Lower leg skin (tissue), 3 donors: Measurements from ENCODE around the gene ZNF768.

Source experiments
- CTCF ChIP-seq, 3 donors: fragments of 450-650 bp; IDR thresholded peaks; one replicate each; pipeline ENCODE4 v1.5.1; 2016; ENCODE audit warnings: antibody characterized with exemption in 3 of 3, mild to moderate bottlenecking in 3 of 3, moderate library complexity in 2 of 3
- POLR2A ChIP-seq, 2 donors: fragments of 450-650 bp; IDR thresholded peaks; one replicate each; pipeline ENCODE4 v1.6.1; 2016 to 2017; ENCODE audit warnings: antibody characterized with exemption in 2 of 2, mild to moderate bottlenecking in 1 of 2, moderate library complexity in 1 of 2

- TF ChIP-seq CTCF (IDR thresholded peaks at IDR 0.05) (no peak), POLR2A (IDR thresholded peaks at IDR 0.05) (no peak)
These were observed 2.6 kb upstream of the ZNF768 start for GRCh38 chr16:30528799-30529457.
